Fibroblast of skin of abdomen (primary cell): ENCODE data around the gene PLEKHM3.

Source experiments
- DNase-seq: peaks from one replicate; pipeline ENCODE4 v3.0.0-alpha.2; 2013

Gene PLEKHM3

GRCh38 chr2:207883002-207883780, 142.1 kb downstream of the PLEKHM3 start:
- DNase-seq = no peak

- DNase-seq = peak; percentile 16
These were observed 143.4 kb downstream of the PLEKHM3 start for GRCh38 chr2:207881902-207882301.

GRCh38 chr2:207879536-207879935, 145.8 kb downstream of the PLEKHM3 start:
- DNase-seq = peak; percentile 41

- DNase-seq = no peak
These were observed 148.3 kb downstream of the PLEKHM3 start for GRCh38 chr2:207876842-207877535.

GRCh38 chr2:207875473-207876212, 149.7 kb downstream of the PLEKHM3 start:
- no peak for DNase-seq

- DNase-seq = no peak
These were observed 151.5 kb downstream of the PLEKHM3 start for GRCh38 chr2:207873794-207874193.

- DNase-seq = no peak
These were observed 153.4 kb downstream of the PLEKHM3 start for GRCh38 chr2:207871911-207872310.

GRCh38 chr2:207871506-207871905, 153.8 kb downstream of the PLEKHM3 start:
- DNase-seq = no peak

GRCh38 chr2:207870814-207871213, 154.5 kb downstream of the PLEKHM3 start:
- no peak for DNase-seq

GRCh38 chr2:207869784-207870778, 155.2 kb downstream of the PLEKHM3 start:
- DNase-seq = peak; percentile 68

GRCh38 chr2:207868855-207869596, 156.3 kb downstream of the PLEKHM3 start:
- DNase-seq = no peak

- DNase-seq = no peak
These were observed 157.4 kb downstream of the PLEKHM3 start for GRCh38 chr2:207867905-207868304.

GRCh38 chr2:207867056-207867455, 158.3 kb downstream of the PLEKHM3 start:
- peak; percentile 50 for DNase-seq

GRCh38 chr2:207865210-207865609, 160.1 kb downstream of the PLEKHM3 start:
- DNase-seq = no peak

GRCh38 chr2:207863345-207863744, 162.0 kb downstream of the PLEKHM3 start:
- no peak for DNase-seq

- DNase-seq = no peak
These were observed 163.5 kb downstream of the PLEKHM3 start for GRCh38 chr2:207861789-207862188.

GRCh38 chr2:207860685-207861084, 164.6 kb downstream of the PLEKHM3 start:
- DNase-seq = no peak

- DNase-seq = no peak
These were observed 169.7 kb downstream of the PLEKHM3 start for GRCh38 chr2:207855591-207855990.

- peak; percentile 85 for DNase-seq
These were observed 170.6 kb downstream of the PLEKHM3 start for GRCh38 chr2:207854484-207855440.

- no peak for DNase-seq
These were observed 172.5 kb downstream of the PLEKHM3 start for GRCh38 chr2:207852791-207853190.
